ENCODE results near the gene TPSB2.

Gene TPSB2

DNA sequence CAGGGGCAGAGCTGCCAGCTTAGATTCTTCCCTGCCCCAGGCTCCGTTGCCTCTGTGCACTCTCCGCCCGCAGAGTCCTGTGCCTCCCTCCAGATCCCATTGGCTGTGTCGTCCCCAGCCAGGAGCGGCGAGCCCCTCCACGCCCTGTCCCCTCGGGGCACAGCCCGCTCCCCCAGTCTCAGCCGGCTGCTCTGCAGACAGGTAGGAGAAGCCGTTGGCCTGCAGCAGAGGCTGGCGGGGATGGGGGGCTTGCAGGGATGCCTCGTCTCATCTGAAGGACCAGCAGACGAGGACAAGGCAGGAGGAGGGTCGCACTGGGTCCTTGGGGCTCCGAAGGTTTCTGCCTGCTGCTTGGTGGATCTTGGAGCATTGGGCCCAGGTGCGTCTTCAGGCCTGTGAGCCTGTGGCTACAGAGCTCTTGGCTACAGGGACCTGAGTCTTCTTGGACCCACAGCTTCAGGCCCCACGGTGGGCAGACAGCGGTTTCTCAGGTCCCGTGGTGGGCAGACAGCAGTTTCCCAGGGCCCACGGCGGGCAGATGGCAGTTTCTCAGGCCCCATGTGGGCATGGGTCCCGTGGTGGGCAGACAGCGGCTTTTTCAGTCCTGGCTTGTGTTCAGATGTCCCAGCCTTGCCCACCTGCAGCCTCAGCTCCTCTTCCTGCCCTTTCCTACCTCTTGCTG, 10.9 kb downstream of the TPSB2 start:
- DNase-seq, result no peak

DNA sequence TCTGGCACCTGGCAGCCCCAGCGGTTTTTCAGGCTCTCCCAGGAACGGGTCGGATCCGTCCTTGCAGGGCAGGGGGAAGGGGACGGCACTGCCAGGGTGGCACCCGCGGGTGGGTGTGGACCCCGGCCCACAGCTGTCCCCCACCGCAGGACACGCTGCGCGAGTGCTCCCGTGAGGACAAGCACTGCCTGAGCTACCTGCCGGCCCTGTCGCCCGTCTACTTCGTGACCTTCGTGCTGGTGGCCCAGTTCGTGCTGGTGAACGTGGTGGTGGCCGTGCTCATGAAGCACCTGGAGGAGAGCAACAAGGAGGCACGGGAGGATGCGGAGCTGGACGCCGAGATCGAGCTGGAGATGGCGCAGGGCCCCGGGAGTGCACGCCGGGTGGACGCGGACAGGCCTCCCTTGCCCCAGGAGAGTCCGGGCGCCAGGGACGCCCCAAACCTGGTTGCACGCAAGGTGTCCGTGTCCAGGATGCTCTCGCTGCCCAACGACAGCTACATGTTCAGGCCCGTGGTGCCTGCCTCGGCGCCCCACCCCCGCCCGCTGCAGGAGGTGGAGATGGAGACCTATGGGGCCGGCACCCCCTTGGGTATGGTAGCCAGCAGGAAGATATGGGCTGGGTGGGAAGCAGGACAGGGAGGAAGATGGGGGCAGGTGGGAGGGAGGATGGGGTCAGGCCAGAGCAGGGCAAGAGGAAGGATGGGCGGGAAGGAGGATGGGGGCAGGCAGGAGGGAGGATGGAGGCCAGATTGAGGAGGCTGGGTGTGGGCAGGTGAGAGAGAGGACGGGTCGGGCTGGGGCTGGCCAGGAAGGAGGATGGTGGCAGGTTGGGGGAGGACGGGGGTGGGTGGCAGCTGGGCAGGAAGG, 11.7 kb downstream of the TPSB2 start:
- DNase-seq, result no peak

DNA sequence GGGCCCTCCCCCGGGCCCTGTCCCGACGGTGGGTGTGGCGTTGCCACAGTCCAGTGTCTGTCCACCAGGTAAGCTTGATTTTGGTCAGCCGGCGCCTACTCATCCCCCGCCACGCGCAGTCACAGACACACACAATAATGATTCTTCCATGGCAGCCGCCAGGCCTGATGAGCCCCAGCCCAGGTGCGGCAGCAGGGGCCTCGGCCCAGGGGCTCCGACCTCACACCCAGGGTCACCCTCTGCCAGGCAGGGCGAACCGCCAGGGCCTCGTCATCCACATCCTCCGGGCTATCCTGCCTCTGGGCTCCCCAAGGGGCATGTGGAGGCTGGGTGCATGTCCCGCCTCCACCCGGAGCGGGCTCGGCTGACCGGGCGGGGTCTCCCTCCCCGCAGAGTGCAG, 12.5 kb downstream of the TPSB2 start:
- no peak for DNase-seq

- DNase-seq, result no peak
These were observed 13.1 kb downstream of the TPSB2 start for GRCh38 chr16:1216681-1217400.

GRCh38 chr16:1216296-1216619, 13.7 kb downstream of the TPSB2 start:
- no peak for DNase-seq

- DNase-seq, result no peak
These were observed 14.2 kb downstream of the TPSB2 start for GRCh38 chr16:1215574-1216295.

DNA sequence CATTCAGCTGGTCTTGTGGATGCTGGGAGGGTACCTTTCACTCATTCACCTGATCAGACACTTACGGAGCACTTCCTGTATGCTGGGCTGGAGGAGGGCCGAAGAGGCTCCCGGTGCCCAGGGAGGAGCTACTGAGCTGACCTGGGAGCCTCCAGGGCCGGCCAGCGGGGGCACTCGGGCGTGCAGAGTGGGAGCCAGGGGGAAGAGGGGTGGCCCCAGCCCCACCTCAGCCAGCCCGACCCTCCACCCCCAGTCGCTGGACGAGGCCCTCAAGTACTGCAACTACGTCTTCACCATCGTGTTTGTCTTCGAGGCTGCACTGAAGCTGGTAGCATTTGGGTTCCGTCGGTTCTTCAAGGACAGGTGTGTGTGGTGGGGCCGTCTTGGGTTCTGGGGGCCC, 15.3 kb downstream of the TPSB2 start:
- no peak for DNase-seq

- no peak for DNase-seq
These were observed 16.1 kb downstream of the TPSB2 start for GRCh38 chr16:1213796-1214372.

DNA sequence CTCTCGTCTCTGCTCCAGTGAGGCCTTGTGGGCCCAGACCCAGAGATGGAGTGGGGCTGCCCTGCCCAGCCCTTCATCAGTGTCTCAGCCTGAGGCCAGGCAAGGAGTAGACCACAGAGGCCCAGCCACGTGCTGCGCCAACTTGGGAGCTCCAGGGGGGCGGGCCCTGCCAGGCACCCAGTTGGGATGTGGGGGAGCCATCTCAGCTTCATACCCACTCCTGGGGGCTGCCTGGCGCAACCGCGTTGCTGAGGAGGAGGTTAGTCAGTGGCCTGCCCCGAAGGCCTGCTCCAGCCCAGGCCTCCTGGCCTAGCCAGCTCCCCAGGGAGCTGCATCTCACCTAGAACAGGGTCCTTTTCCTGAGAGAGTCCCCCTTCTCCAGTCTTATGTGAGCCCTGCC, 16.8 kb downstream of the TPSB2 start:
- DNase-seq, result no peak

DNA sequence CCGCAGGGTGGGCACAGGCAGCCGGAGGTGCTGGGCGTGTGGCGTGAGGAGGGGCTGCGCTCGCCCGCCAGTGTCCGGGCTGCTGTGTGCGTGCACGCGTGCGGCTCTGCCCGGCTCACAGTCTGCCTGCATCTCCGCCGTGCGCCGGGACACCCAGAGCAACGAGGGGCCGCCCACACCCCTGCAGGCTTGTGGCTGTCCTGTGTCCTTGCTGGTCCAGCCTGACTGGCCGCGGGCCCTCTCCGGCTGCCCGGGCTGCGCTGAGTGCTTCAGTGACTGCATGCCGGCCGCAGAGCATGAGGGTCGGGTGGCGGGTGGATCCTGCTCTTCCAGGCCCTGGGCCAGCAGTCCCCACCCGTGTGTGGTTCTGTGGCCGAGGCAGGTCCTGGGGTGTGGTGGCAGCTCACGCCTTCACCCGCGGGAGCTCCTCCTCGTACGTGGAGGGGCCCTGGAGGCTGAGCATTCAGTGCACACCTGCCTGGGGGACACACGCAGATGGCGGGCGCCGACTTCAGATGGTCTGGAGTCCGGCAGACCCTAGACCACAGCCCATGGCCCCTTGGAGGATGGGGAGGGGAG, 17.3 kb downstream of the TPSB2 start:
- DNase-seq, result no peak

DNA sequence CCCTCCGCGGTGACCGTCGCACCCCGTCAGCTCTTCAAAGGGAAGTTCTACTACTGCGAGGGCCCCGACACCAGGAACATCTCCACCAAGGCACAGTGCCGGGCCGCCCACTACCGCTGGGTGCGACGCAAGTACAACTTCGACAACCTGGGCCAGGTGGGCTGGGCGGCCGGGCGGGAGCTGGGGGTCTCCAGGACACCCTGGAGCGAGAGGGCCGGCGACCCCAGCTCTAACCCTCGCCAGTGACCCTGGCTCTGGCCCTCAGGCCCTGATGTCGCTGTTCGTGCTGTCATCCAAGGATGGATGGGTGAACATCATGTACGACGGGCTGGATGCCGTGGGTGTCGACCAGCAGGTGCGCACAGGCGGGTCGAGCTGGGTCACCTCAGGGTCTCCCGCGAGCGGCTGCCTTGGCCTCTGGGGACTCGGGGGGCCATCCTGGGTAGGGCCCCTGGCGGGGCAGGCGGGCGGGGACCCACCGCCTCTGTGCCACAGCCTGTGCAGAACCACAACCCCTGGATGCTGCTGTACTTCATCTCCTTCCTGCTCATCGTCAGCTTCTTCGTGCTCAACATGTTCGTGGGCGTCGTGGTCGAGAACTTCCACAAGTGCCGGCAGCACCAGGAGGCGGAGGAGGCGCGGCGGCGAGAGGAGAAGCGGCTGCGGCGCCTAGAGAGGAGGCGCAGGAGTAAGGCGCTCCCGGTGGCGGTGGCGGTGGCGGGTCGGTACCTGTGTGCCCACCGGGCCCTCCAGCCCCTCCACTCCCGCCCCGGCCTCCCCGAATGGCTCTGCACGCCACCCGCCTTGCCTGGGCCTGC, 18.3 kb downstream of the TPSB2 start:
- no peak for DNase-seq

- no peak for DNase-seq
These were observed 19.5 kb downstream of the TPSB2 start for GRCh38 chr16:1210461-1210860.

GRCh38 chr16:1209081-1209480, 20.9 kb downstream of the TPSB2 start:
- no peak for DNase-seq

DNA sequence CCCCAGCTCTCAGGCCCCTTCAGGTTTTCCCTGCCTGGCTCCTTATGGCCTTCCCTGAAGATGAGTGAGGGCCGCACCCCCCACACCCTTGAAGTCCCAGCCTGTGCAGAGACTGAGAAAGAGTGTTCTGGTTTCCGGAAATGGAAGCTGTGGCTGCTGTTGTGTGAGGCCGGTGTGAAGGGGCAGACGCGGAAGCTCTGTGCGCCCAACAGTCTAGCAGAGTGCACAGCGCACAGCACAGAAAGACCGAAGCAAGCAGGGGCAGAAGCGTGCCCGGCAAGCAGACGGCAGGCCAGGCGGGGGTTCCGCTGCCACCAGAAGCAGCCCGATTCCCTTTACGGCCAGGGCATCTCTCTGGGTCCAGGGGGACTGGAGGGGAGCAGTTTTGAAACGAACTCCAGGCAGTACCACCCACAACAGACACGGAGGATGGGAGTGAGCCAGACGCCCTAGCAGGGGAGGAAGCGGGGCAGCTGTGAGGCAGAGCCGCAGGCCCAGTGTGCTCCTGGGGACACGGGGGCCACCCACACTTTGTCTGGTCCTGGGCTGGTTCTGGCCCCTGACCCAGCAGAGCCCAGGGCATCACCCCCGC, 21.6 kb downstream of the TPSB2 start:
- DNase-seq, result no peak

- no peak for DNase-seq
These were observed 23.2 kb downstream of the TPSB2 start for GRCh38 chr16:1206786-1207185.

DNA sequence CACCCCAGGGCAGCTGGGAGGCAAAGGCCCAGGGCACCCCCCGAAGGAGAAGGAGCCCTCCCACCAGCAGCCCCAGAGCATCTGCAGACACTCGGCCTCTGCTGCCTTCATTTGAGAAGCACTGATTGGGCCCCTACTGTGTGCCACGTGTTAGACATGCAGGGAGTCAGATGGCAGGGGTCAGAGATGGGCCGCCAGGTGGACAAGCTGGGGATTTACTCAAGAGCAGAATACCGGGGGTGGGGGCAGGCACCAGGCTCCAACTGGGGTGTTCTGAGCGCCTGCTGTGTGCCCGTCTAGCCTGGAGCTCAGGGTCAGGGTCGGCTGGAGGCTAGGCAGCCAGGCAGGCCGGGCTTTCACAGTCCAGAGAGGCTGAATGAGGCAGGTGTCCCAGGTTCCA, 23.7 kb downstream of the TPSB2 start:
- no peak for DNase-seq

GRCh38 chr16:1204933-1205332, 25.1 kb downstream of the TPSB2 start:
- no peak for DNase-seq

GRCh38 chr16:1202274-1202673, 27.7 kb downstream of the TPSB2 start:
- no peak for DNase-seq

- DNase-seq, result no peak
These were observed 28.5 kb downstream of the TPSB2 start for GRCh38 chr16:1201444-1201843.

GRCh38 chr16:1200014-1200627, 29.9 kb downstream of the TPSB2 start:
- no peak for DNase-seq
